GM19099 (cell line): Measurements from ENCODE around the gene IRF2BPL.

Experiments used
- POLR2A ChIP-seq: IDR thresholded peaks from 3 replicates; pipeline ENCODE4 v1.6.1; 2011; ENCODE audit warnings: low read depth; ENCODE audit not compliant: insufficient read length; ENCODE audit errors: extremely low read depth

Gene IRF2BPL

GRCh38 chr14:77059276-77059915, 30.9 kb upstream of the IRF2BPL start:
- TF ChIP-seq POLR2A, result no peak

GRCh38 chr14:77058785-77059184, 30.3 kb upstream of the IRF2BPL start:
- TF ChIP-seq POLR2A, result no peak

DNA sequence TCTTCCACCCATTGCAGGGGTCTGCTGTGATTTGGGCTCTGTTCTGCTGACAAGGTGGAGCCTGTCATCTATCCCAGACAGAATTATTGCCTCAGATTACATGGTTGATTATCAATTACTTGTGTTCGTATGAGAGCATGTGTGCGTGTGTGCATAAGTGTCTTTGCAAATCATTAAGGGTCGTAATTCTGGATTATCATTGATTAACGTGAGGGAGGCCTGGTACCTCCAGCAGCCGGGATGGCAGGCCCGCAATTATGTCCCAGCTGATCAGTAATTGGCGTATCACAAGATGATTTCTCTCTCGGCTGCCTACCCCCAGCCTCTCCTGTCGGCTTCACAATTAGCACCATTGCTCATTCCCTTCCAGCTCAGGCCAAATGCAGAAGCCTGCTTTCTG, 29.6 kb upstream of the IRF2BPL start:
- no peak for TF ChIP-seq POLR2A

DNA sequence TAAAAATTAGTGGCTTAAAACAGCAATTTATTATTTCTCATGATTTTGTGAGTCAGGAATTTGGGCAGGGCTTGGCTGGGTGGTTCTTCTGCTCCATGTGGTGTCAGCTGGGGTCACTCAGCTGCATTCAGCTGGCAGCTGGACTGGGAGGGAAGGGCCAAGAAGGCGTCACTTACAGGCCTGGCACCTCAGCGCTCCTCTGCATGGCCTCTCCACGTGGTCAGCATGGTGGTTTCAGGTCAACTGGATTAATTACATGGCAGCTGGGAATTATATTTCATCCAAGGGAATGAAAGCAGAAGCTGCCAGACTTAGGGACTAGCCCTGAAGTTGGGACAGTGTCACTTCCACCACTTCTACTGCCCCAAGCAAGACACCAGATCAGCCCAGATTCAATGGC, 27.5 kb upstream of the IRF2BPL start:
- TF ChIP-seq POLR2A, result no peak

DNA sequence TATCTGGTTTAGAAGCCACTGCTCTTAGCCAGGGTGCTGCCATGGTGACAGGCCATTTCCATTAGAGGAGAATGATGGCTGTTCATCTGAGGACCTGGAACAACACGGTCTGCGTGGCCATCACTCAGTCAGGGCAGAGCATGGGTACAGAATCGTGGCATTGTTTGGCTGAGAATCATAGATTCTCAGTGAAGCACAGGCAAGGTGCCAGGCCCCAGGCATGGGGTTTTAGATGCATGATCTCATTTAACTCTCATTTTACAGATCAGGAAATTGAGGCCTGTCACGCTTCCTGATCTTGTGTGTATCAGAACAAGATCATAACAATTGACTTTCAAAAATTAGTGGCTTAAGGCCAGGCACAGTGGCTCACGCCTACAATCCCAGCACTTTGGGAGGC, 26.8 kb upstream of the IRF2BPL start:
- TF ChIP-seq POLR2A, result no peak

- TF ChIP-seq POLR2A, result no peak
Measured at GRCh38 chr14:77053046-77053841, 24.7 kb upstream of the IRF2BPL start.

DNA sequence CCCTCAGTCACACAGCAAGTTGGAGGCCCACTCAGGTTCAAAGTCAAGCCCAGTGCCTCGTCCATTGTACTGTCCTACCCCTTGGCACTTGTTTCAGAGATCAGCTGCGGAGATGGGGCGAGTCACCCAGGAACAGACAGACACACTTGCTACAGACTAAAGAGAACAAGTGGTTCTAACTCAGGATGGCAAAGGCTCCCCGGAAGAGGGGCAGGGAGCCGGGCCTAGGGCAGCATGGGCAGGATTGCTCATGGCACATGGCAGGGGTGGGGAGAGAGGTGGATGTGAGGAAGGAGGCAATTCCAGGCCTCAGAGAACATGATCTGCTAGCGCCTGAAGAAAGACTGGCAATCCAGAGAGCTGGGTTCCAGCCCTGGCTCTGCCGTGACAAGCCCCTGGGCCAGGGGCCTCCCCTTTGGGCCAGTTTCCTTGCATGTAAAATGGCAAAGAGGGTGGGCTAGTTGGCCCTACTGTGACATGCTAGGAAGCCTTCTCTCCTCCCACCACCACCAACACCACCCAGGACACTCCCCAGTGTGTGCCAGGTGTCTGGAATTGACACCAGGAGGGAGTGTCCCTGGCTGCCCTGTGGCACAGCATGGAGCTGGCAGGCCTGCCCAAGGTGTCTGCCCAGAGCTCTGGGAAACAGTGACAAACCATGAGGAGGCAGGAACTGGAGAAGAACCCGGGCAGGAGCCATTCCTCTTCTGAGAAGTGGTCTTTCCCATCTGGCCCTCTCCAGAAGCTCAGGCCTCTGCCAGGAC, 24.0 kb upstream of the IRF2BPL start:
- no peak for TF ChIP-seq POLR2A

DNA sequence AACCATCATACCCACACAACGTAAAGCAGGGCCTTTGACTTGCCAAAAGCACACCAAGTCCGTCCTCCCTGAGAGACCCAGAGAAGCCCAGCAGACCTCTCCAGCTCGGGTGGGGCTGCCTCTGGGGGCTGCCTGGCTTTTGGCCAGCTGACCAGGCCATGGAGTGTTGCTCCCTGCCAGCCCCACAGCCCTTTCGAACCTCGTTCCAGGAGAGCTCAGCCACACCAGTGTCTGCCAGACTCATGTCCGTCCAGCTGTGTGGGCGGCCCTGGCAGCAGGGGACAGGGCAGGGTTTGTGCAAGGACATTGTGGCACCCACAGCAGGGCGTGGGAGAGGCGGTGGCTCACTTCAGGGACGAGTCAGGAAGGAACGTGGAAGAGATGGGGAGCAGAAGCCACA, 22.6 kb upstream of the IRF2BPL start:
- TF ChIP-seq POLR2A, result no peak

DNA sequence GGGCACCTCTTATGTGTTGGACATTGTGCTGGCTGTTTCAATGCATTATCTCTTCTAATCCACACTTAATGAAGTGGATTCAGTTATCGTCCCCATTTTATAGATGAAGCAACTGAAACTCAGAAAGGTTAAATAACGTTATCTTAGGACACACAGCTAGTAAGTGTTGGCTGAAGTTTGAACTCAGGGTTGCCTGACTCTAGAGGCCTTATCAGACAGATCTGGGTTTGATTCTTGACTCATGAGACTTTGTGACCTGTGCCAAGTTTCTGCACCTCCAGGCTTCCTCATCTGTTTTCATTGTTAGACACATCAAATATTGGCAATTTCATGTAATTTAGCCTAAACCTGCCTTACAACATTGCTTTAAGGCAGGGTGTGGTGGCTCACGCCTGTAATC, 18.2 kb upstream of the IRF2BPL start:
- no peak for TF ChIP-seq POLR2A

DNA sequence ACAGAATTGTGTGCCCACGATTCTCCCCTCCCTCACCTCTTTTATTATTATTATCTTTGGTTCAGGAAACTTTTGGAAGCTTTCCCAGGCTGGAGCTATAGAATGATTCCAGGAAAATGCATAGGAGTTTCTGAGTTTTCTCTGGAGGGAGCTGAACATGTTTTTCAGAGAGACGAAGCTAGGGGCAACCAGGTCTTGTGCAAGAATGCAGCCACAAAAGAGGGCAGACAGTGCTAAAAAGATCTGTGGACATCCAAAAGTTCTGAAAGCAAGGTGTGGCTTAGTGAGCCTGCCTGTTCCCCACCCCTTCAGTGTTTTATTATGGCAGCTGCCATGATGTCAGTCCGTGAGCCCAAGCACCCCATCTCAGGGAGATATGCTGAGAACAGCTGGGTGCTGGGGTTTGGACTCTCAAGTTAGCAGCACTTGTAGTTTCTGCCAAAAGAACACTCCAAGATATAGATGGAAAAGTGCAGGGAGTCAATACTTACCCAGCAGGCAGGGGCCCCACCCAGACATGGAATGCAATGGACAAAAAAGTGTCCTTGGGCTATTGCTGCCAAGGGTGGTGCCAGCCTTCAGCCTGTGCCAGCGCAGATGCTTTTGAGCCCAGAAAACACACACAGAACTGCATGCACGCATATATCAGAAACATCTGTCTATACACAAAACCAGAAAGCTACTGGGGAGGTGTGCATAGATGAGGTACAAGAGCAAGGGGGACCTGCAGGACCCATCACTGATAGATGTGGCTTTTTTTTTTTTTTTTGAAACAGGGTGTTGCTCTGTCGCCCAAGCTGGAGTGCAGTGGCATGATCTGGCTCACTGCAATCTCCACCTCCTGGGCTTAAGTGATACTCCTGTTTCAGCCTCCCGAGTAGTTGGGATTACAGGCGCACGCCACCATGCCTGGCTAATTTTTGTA, 17.0 kb upstream of the IRF2BPL start:
- TF ChIP-seq POLR2A, result no peak

GRCh38 chr14:77044783-77045237, 16.3 kb upstream of the IRF2BPL start:
- TF ChIP-seq POLR2A, result no peak

GRCh38 chr14:77043984-77044485, 15.5 kb upstream of the IRF2BPL start:
- no peak for TF ChIP-seq POLR2A

- peak; percentile 42 for TF ChIP-seq POLR2A
Measured at GRCh38 chr14:77043177-77043983, 14.9 kb upstream of the IRF2BPL start.

- no peak for TF ChIP-seq POLR2A
Measured at GRCh38 chr14:77041881-77042545, 13.5 kb upstream of the IRF2BPL start.
